Hematopoietic multipotent progenitor cell treated with erythropoietin and hydrocortisone succinate and interleukin-3 and kit ligand, for 6 days (in vitro differentiated cells): ENCODE measurements around the gene NBAS.

Experiments used
- DNase-seq: peaks from one replicate; pipeline ENCODE4 v3.0.0-alpha.2; 2015

The NBAS gene

DNA sequence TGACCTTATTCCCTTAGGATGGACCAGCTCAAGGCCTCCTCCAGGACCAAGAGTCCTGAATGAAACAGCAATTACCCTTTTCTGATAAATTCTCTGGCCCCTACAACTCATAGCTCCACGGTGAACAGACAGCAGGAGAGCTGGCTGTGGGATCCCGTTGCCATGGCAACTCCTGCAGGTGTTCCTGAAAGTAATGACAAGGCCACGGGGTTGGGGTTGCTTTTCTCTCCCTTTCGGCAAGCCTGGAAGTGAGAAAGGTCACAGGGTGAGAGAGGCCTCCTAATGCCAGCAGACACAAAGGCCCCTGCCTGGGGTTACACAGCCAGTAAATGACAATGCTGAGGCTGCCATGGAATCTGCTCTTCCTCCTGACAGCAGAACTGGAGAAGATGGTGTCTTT is 403.0 kb downstream of the NBAS start:
- DNase-seq, result no peak

DNA sequence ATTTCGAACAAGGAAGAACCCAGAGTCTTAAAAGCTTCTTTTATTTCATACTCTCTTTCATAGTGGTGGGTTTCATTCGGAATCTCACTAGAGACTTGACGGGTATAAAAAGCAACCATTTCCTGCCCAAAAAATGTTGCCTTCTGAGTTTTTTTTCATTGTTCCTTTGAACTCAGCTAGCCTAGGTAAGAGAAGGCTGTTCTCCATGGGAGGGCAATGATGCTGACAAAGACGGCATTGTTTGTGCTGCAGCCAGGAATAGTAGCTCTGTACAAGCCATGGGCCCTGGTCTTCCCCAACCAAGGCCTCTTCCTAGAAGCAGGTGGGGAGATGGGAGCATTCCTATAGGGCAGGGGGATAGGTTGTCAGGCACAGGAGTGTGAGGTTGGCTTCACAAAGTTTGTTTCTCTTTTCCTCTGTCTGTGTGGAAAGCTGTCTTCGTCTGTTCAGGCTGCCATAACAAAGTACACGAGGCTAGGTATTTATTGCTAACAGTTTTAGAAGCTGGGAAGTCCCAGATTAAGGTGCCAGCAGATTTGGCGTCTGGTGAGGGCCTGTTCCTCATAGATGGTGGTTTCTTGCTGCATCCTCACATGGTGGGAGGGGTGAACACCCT is 405.1 kb downstream of the NBAS start:
- no peak for DNase-seq

DNA sequence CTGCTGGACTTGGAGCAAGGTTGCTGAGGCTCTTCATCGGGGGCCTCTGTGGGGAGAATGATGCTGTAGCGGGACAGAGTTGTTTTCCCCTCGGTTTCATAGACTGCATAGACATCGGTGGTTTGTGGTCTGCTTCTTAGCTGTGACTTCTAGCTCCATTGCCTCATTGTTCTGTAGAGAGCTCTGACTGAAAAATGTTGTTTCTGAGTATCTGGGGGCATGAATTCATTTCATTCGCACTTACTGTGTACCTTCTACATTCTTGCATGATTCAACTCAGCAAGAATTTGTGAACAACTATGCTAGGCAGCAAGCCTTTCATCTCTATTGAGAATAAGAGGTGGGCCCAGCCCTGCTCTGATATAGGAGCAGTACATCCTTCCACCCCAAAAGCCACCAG is 406.8 kb downstream of the NBAS start:
- no peak for DNase-seq

DNA sequence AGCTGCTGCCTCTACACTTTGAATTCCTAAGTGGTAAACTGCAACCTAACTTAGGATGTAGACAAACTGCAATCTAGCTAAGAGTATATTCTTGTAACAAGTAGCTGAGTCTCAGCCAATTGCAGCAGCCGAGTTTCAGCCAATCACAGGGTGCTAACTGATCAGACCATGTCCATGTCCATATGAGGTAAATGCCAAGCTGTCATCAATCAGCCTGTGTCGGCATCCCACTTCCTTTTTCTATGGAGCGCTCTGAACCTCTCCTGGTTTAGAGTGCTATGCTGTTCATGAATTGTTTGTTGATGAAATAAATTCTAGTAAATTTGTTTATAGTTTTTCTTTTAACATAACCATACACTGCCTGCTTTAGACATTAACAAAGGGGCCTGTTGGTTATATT is 408.8 kb downstream of the NBAS start:
- no peak for DNase-seq

DNA sequence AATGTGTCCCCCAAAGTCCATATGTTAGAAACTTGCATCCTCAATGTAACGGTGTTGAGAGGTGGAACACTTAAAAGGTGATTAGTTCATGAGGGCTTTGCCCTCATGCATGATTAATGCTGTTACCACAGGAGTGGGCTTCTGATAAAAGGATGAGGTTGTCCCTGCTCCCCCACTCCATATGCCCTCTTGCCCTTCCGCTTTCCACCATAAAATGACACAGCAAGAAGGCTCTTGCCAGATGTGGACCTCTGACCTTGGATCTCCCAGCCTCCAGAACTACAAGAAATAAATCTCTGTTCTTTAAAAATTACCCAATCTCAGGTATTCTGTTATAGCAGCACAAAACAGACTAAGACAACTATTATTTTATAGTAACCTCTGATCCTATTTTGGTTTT is 412.1 kb downstream of the NBAS start:
- no peak for DNase-seq

DNA sequence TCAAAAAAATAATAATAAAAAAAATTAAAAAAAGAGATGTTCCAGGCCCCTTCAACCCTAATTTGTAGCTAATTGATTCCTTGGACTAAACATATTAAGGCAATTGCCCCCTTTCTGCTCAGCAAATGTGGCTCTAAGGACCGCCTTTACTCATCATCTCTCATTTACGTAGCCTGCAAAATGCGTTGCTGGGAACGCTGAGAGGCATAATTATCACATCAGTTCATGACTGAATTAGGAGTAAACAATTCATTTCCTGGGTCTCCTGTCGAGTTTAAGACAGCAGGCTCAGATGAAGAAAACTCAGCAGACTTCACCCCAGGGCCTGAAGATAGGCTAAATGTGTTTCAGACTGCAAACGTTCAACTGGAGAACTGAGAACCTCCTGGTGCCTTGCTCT is 413.5 kb downstream of the NBAS start:
- DNase-seq, result no peak

DNA sequence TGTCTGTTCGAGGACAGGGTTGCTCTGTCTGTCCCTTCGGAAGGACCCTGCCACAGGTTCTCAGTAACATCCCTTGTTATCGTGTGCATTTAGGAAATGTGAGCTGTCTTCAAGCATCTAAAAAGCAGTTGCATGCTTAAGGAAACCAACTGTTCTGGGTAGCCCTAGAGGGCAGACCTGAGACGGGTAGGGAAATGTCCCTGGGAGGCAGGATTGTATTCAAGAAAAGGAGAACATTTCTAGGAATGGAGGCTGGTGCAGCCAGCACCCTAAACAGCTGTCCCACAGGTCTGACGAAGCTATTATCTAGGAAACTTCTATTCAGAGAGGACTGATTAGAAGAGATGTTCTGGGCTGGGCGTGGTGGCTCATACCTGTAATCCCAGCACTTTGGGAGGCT is 414.2 kb downstream of the NBAS start:
- DNase-seq, result no peak

DNA sequence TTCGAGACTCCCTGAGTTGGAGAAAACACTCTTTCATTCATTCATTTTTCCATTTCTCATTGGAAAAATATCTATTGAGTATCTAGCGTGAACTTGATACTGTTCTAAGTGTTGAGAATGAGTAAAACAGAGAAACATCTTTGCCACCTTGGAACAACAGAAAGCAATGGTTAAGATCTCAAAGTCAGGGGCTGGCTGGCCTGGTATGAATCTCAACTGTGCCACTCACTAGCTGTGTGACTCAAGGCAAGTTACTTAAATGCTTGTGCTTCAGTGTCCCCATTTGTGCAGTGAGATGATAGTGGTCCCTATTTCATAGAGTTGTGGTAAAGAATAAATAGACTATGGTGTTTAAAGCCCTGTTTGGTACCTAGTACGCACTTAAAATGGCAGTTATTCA is 415.2 kb downstream of the NBAS start:
- no peak for DNase-seq

DNA sequence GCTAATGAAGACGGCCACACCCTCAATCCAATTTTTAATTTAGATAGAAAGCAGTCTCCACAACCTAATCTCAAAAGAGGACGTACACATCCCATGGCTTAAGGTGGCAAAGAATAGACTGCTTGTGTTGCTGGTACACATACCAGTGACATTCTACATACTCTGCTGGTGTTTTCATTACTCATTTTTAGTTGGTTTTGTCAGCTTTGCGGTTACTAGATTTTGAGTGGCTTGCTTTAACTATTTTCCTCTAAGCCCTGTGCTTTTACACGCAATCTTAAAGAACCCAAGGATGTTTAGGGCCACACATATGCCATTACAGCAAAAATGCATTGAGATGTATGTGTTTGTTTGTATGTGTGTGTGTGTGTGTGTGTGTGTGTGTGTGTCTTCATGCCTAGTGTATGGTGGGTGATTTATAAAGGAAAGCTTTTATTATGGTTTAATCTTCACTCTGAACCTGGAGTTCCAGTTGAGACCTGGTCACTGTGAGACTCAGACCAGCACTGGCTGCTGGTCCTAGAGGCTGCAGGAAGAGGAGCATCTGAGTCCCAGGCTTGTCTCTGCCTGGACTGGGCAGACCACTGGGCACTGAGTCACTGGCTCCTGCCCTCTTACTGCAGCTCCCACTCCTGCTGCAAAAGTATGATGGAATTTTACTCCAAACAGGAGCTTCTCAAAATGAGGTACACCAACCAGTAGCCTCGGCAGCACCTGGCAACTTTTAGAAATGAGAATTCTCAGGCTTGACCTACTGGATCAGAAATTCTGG is 415.9 kb downstream of the NBAS start:
- DNase-seq, result no peak

DNA sequence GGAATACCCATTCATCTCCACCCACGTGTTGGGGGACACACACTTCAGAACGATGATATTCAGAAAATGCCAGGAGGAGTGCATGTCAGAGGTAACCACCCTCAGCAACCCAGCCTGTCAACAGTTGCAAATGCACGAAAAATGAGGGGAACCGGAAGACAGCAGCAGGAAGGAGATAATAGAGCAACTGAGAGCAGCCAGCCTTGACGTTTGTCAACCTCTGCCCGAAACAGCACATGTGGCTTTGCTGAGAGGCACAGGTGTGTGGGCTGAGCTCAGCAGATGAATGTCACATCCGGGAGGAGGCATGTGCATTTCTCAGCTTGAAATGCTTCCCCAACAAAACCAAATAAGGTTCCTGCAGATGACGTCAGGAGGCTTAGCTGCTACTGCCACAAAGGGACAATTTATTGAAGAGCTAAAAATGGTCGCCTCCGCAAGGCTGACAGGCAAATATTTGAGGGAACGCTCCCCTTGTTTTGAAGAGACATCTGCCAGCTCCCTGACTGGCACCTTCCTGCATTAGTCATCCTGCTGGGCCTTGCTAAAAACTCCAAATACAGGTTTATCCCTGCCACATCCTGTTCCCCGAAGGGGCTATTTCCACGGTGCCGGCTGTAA is 419.0 kb downstream of the NBAS start:
- peak; percentile 45 for DNase-seq

DNA sequence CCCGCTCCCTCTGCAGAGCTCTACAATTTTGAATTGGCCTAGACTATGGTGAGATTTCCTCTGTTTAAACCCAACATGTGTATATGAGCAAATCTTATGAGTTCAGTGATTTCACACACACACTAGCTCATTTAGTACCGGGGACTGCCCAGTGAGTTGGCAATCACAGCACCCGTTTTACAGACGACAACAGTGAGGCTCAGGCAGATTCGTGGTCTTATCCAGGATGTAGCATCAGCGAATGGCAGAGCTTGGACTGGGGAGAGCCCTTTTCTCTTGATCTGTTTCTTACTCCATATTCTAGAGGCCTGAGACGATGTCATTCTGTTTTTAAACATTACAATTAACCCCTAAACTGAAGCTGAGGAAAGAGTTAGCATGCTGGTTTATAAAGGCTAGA is 419.9 kb downstream of the NBAS start:
- no peak for DNase-seq

DNA sequence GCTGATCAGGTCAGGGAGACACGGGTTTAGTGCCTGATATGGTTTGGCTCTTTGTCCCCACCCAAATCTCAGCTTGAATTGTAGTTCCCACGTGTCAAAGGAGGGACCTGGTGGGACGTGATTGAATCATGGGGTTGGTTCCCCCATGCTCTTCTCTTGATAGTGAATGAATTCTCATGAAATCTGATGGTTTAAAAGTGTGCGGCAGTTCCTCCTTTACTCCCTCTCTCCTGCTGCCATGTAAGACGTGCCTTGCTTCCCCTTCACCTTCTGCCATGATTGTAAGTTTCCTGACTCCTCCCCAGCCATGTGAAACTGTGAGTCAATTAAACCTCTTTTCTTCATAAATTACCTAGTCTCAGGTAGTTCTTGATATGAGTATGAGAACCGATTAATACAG is 424.5 kb downstream of the NBAS start:
- DNase-seq, result no peak

DNA sequence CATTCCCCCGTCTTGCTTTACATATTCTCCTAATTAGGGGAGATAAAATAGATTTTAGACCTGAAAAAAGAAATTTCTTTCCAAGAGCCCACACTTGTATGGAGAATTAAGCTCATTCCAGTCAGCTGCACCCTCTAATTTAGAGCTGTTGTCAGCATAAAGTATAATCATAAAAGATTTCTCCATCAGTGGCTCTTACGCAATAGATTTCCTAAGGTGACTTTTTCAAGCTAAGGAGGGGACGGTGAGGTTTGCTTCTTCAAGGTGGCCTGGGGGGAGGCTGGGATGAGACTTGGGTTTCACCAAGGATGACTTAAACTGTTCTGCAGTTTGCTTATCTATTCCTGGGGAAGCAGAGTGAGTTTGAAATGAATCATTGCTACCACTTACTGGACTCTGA is 426.2 kb downstream of the NBAS start:
- DNase-seq, result no peak

DNA sequence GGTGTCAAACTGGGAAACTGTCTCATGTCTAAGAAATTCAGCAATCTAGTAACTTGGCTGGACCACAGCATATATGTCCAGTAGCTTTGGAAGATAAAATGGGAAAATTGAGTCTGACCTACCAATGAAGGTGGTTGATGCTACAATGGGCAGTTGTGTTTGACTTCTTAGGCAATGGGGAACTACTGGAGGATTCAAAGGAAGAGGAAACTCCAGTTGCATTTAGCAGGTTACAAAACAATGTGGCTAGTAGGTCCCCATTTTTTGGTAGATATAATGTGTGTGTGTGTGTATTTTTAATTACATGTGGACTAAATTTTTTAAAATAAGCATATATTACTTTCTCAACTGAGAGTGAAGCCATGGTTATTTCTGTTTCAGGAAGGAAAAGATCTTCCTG is 427.7 kb downstream of the NBAS start:
- no peak for DNase-seq

DNA sequence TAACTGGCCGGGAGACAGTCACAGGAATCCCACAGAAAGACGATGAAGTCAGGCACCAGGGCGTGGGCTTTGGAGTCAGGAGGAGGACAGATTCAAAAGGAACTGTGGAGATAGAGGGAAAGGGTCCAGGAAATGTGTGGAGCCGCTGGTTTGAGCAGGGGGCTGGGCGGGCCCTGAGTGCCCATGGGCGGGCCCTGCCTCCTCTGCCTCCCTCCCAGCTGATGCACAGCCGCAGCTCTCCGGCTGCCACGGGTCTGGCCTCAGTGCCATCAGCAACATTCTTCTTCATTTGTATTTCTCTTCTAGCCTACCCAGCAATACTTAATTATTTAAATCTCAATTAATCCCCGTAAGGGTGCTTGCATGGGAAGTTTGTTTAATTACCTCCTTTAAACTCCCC is 432.3 kb downstream of the NBAS start:
- DNase-seq, result no peak

DNA sequence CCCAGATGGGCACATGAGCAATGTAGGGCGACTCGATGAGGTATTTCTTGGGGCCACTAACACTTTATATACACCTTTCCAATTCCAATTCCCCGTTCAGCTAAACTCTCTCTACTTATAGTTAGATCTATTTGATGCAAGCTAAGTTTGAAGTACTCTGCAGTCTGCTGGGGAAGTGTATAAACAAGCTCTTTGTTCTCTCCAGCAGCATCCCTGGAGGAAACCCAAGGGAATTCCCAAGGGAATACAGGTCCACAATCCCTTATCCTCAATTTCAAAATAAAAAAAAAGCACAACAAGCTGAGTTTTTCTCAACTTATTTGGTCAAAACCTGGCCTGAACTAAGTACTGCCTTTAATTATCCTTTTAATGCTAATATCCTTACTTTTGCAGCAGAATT is 433.3 kb downstream of the NBAS start:
- no peak for DNase-seq

DNA sequence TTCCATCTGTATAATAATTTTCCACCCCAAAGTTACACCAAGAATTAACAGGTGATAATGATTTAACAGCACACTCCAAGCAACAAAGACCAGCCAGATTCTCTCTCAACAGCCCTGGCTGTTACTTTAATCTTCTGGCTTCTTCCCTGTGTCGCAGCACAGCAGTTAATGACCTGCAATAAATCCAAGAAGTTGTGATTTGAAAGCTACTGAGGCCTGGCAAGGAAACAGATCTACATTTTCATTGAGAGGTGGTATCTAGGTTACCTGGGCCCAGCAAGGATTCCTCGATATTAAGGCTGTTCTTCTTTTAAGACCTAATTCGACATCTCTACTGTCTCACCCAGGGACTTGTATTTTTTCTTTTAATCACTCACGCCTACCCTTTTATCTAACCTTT is 433.8 kb downstream of the NBAS start:
- no peak for DNase-seq

DNA sequence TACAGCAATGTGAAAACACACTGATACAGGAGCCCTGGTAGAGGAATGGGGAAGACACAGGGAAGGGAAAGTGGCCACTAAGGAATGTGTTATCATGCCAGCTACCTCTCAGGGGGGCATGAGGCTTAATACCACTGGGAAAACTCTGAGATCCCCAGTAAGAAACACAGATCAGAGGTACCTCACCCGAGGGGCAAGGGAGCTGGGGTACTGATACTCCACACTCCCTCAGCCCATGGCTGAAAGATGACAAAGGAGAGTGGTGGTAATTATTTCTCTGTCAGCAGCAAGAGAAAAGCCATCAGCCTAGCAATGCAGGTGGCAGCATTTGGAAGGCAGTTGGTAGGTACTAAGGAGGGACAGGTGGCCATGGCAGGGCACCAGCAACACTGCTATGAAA is 434.8 kb downstream of the NBAS start:
- DNase-seq, result no peak

DNA sequence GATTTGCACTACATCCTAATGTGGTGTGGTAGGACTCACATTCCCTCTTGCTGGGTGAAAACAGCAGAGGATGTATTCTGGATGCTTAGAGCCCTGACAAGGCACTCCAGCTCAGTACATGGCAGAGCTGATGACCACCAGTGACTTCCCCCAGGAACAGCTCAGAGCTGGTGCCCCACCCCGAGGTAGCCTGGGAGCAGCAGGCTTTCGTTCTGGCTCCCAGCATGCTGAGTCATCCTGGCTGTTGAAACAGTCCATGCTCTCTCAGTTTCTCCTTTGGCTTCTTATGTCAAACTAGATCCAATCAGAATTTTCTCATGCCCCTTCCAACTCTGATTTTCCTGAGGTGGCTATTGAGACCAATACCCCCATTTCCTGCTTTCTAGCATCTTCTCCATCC is 438.2 kb downstream of the NBAS start:
- no peak for DNase-seq

DNA sequence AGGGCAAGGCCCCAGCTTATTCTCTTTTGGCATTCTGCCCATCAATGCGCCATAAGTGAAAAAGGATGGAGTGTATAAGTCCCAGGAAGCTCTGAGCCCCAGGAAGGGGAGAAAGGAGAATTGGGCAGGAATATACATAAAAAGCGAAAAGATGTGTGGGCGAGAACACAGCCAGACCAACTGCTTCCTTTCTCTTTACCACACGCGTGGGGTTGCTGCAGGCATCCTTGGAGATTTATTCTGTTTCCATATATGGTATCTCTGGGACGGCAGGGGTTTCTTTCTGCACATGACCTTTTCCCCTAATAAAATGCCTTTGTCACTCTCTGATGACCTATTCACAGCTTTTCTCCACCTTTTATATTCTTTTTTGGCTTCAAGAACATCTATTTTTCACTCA is 440.5 kb downstream of the NBAS start:
- no peak for DNase-seq

DNA sequence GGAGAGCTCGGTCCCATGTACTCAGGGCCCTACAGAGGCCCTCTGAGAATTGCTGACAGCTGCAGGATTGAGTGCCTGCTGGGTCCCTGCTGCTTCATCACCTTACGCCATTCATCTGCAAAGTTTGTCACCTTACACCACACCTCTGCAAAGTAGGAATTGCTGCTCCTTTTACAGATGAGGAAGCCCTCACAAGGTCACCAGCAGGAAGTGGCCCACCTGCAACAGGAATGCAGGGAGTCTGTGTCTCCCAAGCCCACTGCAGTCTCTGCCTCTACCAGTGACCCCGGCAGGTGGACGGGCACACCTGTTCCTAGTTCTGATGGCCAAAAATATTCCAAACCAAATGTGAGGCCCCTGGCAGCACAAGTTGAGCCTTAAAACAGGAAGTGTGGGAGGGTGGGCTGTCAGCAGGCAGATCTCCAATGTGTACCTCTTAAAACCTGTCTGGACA is 441.4 kb downstream of the NBAS start:
- no peak for DNase-seq

DNA sequence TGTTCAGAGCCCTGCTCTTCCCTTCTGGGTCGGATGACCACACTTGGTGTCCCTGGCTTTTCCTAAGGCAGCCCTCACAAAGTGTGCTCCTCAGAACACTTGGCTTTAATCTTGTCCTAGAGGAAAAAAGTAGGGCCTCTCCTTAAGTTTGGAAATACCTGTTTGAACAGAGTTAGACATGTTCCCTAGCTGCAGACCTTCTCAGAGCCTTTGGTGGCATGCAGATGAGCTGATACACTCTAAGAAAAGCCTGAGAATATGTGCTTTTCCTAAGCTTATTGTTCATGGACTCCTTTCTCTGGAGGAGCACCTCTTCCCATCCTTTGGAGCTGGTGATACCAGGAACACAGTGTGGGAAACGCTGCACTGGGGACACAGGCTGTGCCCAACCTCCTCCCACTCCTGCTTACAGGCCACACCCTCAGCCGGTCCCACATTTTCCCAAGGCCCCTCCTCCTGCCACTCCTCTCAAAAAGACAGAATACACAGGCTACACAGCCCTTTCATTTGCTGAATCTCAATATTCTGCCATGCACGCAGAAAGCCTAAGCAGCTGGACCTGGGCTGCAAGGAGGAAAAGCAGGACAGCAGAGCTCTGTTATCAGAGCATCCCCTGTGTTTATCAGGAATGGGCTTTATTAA is 443.6 kb downstream of the NBAS start:
- DNase-seq, result no peak
